ENCODE results near the gene ZDHHC12.

Gene ZDHHC12

GRCh38 chr9:128723866-128724743, at the start of gene ZDHHC12:
ZDHHC12 (minus strand) TSS chr9:128724127; CDS start chr9:128724093, 34 bp downstream.
- DNase-seq, result peak; percentile 98

GRCh38 chr9:128773049-128773448, 49.1 kb upstream of the ZDHHC12 start:
- DNase-seq, result no peak

DNA sequence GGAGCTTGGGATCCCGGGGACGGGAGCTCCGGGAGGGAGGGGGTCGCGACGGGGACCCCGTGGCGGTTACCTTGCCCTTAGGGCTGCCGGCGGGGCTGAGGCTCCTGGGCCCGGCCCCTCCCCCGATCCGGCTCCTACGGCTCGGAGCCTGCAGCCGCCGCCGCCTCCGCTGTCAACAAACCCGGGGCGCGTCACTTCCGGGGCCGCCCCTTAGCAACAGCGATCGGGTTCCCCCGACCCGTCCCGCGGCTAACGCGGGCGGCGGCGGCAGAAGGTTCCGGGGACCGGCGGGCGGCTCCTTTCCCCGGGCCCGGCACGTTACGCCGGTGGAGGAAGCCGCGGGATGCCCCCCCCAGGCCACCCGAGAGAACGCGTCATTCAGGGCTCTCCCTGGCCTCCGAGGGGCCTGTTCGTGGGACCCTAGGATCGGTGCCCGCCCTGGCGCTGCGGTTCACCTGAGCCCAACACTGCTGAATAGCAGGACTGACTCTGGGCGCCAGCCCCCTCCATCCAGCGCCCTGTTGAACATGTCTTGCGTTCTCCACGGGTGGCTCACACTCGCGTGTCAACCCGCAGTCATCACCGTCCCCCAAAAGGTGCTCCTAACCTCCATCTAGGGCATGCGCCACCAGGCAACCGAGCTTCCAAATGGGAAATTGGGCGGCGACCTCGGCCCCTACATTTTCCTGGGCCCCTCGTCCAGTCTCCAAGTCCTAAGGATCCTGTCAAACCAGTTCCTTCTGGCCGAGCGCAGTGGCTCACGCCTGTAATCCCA, 48.0 kb upstream of the ZDHHC12 start, which contains the start of gene ZER1:
ZER1 (minus strand) TSS at position 183 of the 775 bp plus-strand sequence. CDS start 16,362 bp downstream, outside the sequence.
- DNase-seq, result peak; percentile 74

DNA sequence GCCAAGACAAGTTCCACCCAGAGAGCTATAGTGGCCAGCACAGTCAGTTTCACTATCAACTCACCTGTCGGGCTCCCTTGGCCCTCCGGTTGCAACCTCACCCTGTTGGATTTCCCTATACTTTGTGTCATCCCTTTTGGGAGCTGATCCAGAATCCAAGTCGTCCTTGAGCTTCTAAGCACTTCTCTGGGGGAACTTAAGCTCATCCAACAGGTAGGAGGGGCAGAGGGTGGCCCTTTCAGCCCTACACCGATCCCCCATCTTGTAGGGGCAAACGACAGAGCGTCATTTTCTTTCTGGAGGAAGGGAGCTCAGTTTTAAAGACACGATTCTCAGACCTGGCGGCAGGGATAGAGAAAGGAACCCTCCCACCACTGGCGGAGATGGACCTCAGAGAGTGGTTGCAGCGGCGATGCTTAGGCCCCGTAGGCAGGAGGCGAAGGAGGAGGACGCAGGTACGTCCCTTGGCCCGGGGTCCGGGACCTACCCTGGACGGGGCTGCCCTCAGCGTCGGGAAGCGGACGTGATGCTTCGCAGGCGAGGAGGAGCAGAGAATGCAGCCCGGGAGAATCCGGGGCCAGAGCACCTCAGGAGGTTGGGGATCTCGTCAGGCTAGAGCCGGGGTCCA, 47.3 kb upstream of the ZDHHC12 start:
- no peak for DNase-seq

DNA sequence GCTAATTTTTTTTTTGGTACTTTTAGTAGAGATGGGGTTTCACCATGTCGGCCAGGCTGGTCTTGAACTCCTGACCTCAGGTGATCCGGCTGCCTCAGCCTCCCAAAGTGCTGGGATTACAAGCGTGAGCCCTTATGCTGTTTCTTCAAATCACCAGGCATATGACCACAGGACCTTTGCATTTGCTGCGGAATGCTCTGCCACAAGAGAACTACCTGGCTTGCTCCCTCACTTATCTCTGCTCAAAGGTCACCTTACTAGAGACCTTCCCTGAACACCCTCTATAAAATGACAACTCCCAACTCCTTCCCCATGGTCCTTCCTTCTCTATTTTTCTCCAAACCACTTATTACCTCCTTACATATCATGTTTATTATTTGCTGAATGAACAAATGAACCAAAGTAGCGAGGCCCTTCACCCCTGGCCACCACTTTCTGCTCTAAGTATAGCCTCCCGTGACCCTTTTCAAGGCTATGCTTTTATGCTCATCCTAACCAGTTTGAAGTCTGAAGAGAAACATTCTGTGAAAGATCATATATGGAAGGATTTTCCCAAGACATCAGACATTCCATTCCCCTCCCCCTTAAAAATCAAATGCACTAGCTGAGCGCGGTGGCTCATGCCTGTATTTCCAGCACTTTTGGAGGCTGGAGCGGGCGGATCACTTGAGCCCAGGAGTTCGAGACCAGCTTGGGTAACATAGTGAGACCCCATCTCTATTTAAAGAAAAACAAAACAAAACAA, 46.5 kb upstream of the ZDHHC12 start:
- no peak for DNase-seq

DNA sequence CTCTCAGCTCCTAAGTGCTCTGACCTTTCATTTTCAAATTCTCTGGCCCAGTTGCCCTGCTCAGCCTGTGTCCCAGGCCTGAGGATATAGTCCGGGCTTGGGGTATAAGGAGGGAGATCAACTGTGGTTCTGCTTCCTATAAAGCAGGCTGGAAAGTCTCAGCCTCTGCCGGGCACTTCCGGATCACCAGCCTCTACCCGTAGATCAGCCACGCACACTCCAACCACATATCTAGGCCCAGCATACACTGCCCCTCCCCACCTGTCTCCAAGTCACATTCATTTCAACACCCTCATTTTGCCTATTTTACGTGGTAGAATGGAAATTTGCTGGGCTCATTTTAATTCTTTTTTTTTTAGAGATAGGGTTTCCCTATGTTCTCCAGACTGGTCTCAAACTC, 44.7 kb upstream of the ZDHHC12 start:
- DNase-seq, result no peak

- DNase-seq, result no peak
Measured at GRCh38 chr9:128765499-128765898, 41.6 kb upstream of the ZDHHC12 start.

DNA sequence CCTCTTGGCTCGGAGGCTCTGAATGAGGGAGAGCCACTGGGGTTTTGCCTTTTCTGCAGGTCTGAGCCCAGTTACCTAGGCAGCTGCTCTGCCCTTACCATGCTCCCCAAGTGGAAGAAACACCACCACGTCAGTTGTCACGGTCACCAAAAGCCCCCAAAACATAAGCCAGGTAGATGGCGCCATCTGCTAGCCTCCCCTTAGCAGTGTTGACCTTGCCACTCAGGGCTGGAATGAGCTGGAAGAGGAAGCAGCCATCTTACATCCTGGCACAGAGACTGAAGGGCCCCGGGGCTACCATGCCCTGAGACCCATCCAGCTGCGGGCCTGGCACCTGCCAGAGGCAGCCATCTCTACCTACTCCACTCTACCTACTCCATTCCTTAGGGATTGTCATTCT, 40.4 kb upstream of the ZDHHC12 start:
- DNase-seq, result no peak

GRCh38 chr9:128762671-128763449, 38.9 kb upstream of the ZDHHC12 start:
- no peak for DNase-seq

DNA sequence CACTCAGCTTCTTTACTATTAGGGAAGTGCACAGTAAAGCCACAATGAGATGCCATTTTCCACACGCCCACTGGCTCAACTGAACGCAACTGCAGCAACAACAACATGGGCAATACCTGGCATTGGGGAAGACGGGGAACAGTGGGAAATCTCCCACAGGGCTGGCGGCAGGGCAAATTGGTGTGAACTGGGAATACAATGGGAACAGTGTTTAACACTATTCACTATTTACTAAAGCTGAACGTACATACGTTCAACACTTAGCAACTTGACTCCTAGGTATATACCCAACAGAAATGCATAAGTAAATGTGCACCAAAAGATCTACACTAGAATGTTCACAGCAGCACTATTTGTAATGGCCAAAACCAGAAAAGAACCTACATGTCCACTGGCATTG, 33.7 kb upstream of the ZDHHC12 start:
- DNase-seq, result no peak

GRCh38 chr9:128753627-128754026, 29.7 kb upstream of the ZDHHC12 start:
- DNase-seq, result no peak

DNA sequence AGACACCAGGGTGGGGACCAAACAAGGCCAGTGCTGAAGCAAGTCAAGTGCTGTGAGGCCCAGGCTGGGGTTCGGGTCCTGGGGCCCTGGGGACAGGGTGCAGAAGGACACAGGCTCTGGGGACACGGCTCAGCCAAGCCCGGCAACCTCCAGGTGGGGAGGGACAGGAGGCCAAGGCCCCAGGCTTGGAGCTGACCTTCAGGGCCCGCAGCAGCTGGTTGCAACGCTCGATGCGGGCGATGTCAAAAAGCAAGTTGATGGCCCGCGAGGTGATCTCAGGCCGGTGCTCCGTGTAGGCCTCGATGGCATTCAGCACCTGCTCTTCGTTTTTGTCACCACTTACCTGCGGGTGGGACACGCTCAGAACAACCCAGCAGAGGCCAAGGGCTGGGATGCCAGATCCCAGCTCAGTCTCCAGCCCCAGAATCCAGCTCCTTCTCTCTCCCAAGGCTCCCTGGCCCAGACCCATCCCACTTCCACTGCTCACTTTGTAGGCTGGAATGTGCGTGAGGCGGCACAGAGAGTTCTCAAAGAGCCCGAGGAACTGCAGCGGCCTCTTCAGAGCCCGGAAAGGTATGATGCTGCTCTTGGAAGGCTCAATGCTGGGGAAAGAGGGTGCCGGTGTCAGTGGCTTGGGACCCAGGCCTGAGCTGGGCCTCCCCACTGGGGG, 27.1 kb upstream of the ZDHHC12 start:
- DNase-seq, result no peak

- DNase-seq, result no peak
Measured at GRCh38 chr9:128747241-128747640, 23.3 kb upstream of the ZDHHC12 start.

- DNase-seq, result no peak
Measured at GRCh38 chr9:128743421-128743820, 19.5 kb upstream of the ZDHHC12 start.

DNA sequence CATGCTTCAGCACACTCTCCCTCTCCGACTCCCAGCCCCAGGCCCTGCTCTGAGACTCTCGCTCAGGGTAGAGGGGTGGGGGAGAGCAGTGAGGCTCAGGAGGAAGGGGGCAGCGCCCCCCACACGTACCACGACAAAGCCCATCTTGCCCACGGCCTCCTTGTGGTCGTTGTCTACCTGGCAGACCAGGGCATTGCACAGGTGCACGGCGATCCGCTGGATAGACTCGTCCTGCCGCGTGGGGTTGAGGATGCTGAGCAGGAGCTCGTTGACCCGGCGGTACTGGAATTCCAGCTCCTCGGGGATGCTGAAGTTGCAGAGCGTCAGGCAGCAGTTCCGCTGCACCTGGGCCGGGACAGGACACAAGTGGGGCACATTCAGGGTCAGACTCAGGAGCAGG, 18.5 kb upstream of the ZDHHC12 start:
- no peak for DNase-seq

DNA sequence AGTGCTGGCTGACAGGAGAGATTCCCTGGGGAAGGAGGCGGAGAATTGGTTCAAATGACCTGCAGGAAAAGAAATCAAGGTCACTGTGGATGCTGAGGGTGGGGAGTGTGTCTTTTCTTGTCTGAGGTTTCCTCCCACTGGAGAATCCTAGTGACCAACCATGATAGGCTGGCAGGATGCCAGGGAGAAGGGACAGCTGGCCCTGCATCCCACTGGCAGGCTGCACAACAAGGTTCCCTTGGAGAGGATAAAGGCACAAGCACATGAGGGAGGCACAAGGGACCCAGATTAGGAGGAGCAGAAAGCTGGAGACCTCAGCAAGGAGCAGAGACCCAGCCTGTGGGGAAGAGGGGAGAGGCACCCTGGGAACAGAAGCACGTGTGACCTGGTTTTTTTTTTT, 11.4 kb upstream of the ZDHHC12 start:
- DNase-seq, result no peak

DNA sequence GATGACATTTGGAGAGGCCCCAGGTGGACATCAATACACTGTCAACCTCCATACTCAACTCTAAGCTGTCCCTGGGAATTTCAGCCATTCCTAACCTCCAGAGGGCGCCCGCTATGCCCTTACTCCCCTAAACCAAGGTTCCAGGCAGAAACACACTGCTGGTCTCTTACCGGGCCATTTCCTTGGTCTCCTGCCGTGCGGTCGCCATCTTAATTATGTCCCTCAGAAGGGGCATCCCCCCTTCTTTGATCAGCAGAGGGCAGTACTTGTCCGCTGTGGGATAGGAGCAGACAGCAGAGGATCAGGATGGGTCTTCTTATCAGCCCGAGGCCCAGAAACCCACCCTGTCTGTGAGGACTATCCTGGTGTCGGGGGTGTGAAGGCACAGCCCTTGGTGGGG, 9.3 kb upstream of the ZDHHC12 start:
- DNase-seq, result peak; percentile 64

- no peak for DNase-seq
Measured at GRCh38 chr9:128732576-128732975, 8.6 kb upstream of the ZDHHC12 start.

- no peak for DNase-seq
Measured at GRCh38 chr9:128731691-128732090, 7.8 kb upstream of the ZDHHC12 start.

- DNase-seq, result no peak
Measured at GRCh38 chr9:128731093-128731492, 7.2 kb upstream of the ZDHHC12 start.

DNA sequence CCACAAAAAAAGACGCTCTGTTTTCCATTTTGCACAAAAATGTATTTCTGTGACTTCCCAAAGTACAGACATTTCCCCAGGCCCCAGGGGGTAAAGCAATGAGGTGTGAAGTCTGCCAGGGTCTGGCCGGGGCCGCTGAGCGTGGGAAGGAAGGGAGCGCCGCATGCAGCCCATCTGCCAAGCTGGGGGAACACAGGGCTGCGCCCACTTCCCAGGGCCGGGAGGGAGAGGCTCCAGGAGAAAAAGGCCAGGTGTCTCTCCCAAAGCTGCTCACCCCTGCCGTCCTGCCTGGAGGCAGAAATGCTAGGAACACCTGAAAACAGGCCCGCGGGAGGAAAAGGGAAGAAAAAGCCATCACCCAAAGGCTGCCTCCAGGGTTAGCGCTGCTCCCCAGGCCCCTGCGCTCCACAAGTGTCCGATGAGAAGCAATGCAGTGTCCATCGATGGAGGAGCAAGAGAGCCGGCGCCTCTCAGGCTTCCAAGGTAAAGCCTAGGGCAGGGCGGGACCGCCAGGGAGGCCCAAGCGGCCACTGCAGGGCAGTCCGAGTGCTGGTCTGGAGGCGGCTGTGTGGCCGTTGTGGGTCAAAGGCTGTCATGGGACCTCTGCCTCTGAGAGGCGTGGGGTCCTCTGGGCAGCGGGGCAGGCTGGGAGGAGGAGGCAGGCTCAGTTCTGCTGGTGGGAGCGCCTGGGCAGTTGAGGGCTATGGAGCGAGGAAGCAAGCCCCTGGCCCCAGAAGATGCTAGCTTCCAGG, 6.0 kb upstream of the ZDHHC12 start:
- no peak for DNase-seq

All from DMS153 (cell line).